ENCODE results near the gene PCBP4. TPM values are rescaled to one million over a fixed set of nuclear protein-coding genes. Genes with fewer than 3 reads are reported as not detected.

Gene PCBP4
- total and polyA plus RNA-seq, 7 donors: 15.6 to 292 (median 256) TPM

GRCh38 chr3:51974963-51975851 is 8.0 kb upstream of the PCBP4 start, which contains the start of gene ABHD14A:
Gene ABHD14A, plus strand, starts transcription at chr3:51975064. Its CDS starts 72 bp downstream, at chr3:51975136.
- intact Hi-C loops (cut with DNase I): loop anchor here (1.0 kb wide), 1 partner anchor 33 kb away; the partner anchor contains the start of gene PARP3
- DNase-seq: peak; percentile 91
- 0% methylated on average over 63 of the region's 63 CpGs for WGBS, 2 donors

GRCh38 chr3:51974277-51974962 is 7.2 kb upstream of the PCBP4 start:
- Histone ChIP-seq H3K27me3 (no peaks in the 10 kb centered on the region), H3K4me3 (peak overlapping the region; percentile 36 to 76 (median 72)), H3K27ac (peak overlapping the region; percentile 88 to 95 (median 94)), H3K9me3 (no peaks in the 10 kb centered on the region), H3K36me3 (no peaks in the 10 kb centered on the region), H3K4me1 (peaks cover 0 to 32% (median 25%) of the 10 kb centered on the region in 4 donors)
- 10 to 20% methylated on average over 30 of the region's 30 CpGs for WGBS, 2 donors
- DNase-seq: no peak
- intact Hi-C loops (cut with DNase I): loop anchor here (1.0 kb wide), 1 partner anchor 32 kb away; the partner anchor contains the start of gene PARP3
- TF ChIP-seq POLR2AphosphoS5 (IDR thresholded peaks at IDR 0.05): no peak
- no peak for TF ChIP-seq EP300 (IDR thresholded peaks at IDR 0.05)
- TF ChIP-seq POLR2A (IDR thresholded peaks at IDR 0.05): no peak
- peak in 2 of 4 experiments; percentile 34 to 38 for TF ChIP-seq CTCF (IDR thresholded peaks at IDR 0.05)

More at GRCh38 chr3:51974963-51975851, 8.0 kb upstream of the PCBP4 start, which contains the start of gene ABHD14A:
- Histone ChIP-seq H3K9me3 (no peaks in the 10 kb centered on the region), H3K27ac (peak within 1 kb of the TSS; percentile 88 to 95 (median 94)), H3K4me3 (peak within 1 kb of the TSS; percentile 64 to 76 (median 72)), H3K36me3 (peaks cover 0 to 2% (median 0%) of the 10 kb centered on the region in 4 donors), H3K27me3 (no peaks in the 10 kb centered on the region), H3K4me1 (peaks cover 0 to 32% (median 25%) of the 10 kb centered on the region in 4 donors)
- TF ChIP-seq POLR2AphosphoS5 (IDR thresholded peaks at IDR 0.05) (peak; percentile 57 to 84 (median 72)), POLR2A (IDR thresholded peaks at IDR 0.05) (peak in 1 of 2 donors; percentile 41), CTCF (IDR thresholded peaks at IDR 0.05) (peak in 1 of 4 experiments; percentile 10), EP300 (IDR thresholded peaks at IDR 0.05) (no peak)

- no peak overlapping the region for H3K4me3 ChIP-seq
- WGBS, 2 donors: 84 to 92% methylated on average over 11 of the region's 11 CpGs
- H3K4me1 ChIP-seq: peaks cover 0 to 51% (median 42%) of the 10 kb centered on the region in 4 donors
- no peaks in the 10 kb centered on the region for H3K27me3 ChIP-seq
- no peak for DNase-seq
- H3K27ac ChIP-seq: no peak overlapping the region
- intact Hi-C loops (cut with DNase I): no loop called here
- TF ChIP-seq POLR2AphosphoS5 (IDR thresholded peaks at IDR 0.05) (no peak), CTCF (IDR thresholded peaks at IDR 0.05) (no peak)
- H3K36me3 ChIP-seq: no peaks in the 10 kb centered on the region
- H3K9me3 ChIP-seq: no peaks in the 10 kb centered on the region
These were observed 4.1 kb upstream of the PCBP4 start for GRCh38 chr3:51971350-51971749.

GRCh38 chr3:51970606-51971300 is 3.5 kb upstream of the PCBP4 start:
- WGBS, 2 donors: 45 to 81% methylated on average over 6 of the region's 6 CpGs
- Histone ChIP-seq H3K27ac (no peak overlapping the region), H3K36me3 (no peaks in the 10 kb centered on the region), H3K9me3 (no peaks in the 10 kb centered on the region), H3K27me3 (no peaks in the 10 kb centered on the region), H3K4me3 (no peak overlapping the region), H3K4me1 (peaks cover 0 to 52% (median 43%) of the 10 kb centered on the region in 4 donors)
- no peak for TF ChIP-seq EP300 (IDR thresholded peaks at IDR 0.05)
- no peak for TF ChIP-seq POLR2AphosphoS5 (IDR thresholded peaks at IDR 0.05)
- no peak for TF ChIP-seq POLR2A (IDR thresholded peaks at IDR 0.05)
- TF ChIP-seq CTCF (IDR thresholded peaks at IDR 0.05): no peak
- no peak for DNase-seq
- intact Hi-C loops (cut with DNase I): no loop called here
